GM19468 (cell line): ENCODE data around the gene RXFP1.

Experiments used
- ATAC-seq: cut with Tn5 transposase; IDR thresholded peaks from one replicate; pipeline ENCODE4 v1.9.1; 2021; ENCODE audit warnings: mild to moderate bottlenecking, moderate library complexity, moderate number of reproducible peaks; ENCODE audit not compliant: unreplicated experiment; ENCODE audit errors: extremely low read depth

Gene RXFP1

GRCh38 chr4:158521484-158522088 is at the start of gene RXFP1:
Gene RXFP1 (plus strand): TSS chr4:158521882. CDS start chr4:158521977, 95 bp downstream.
- ATAC-seq: no peak

DNA sequence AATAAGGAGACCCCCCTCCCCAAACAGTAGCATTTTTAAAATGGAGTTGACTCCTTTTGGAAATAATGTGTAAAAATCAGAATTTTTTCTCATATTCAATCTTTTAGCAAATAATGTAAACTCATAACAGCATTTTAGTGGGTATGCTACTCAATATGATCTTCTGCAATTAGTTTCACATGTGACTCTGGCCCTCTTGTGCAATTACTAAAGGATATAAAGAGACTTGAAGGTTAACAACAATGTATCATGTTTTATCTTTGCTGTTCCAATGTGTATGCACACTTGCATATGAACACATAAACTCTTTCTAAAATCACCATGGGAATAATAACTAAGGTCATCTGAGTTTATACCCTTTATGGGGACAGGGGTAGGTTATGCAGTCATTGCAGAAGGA is 39.9 kb upstream of the RXFP1 start:
- no peak for ATAC-seq

DNA sequence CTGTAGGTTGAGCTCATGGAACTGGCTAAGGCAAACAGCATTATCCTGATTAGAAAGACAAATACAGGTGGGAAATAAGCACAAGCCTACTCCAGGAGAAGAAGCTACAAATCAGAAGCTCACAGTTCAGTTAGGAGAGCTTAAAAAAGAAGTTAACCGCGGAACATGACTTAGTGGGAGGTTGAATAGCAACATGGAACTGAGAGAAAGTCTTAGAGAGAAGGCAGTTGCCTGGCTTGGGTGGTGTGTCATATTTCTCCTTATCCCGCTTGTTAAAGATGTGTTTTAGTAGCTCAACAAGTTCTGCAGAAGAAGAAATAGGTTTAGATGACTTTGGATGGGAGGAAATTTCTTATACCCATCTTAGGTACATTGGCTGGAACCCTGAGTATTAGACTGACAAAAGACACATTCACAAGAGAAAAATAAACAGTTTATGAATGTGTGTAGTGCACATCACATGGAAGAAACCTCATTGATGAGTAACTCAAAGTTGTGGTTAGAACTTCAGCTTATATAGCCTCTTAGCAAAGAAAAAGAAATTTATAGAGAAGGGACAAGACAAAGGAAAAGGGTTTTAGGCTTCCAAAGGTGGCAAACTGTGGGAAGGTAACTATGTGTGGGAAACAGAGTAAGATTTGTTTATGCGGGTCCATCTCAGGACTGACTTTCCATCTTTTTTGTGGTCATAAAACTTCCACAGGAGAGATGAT is 37.4 kb upstream of the RXFP1 start:
- no peak for ATAC-seq

DNA sequence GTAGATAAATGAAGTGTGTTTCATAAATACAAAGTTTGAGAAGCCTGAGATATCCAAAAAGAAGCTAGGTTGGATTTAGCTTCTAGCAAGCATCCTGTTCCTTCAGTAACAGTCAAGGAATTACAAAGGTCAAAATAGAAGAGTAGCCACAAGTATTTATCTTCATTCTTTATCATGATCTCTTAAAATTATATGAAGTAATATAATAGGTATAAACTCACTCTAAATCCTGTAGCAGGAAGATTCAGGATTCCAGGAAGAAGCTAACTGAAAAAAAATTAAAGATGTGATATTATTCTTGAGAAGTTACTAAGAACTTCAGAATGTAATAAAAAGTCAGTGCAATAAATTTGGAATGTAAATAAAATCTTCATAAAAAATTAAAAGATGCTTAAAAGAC is 31.1 kb upstream of the RXFP1 start:
- ATAC-seq: no peak

- ATAC-seq: no peak
Observed at GRCh38 chr4:158492391-158492790, 29.3 kb upstream of the RXFP1 start.

DNA sequence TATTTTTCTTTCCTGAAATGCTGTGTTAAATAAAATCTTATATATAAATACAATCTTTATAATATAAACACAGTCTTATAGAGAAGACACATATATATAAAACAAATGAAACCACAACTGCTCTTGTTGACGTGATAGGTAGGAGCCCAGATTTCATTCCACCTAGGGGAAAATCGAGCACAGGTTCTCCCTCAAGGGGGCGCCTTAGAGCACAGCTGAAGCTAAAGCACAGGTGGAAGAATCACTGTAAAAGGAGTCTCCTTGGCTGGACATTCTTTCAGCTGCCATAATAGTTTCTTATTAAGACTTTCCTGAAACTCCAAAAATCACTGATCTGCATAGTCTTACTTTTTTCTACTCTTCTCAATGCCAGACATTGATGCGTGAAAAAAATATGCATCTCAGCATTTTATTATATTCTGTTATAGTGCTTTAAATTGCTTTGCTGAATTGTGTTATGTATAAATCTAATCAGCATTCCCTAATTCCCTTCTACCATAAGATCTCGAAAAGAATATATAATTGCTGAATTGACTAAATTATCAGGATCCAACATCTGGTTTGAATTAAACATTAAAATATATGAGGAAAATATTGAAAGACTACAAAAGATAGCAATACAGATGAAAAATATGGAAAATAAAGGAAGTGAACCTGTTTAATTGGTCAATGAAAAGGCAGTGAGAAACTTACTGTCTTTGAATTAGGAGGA is 25.5 kb upstream of the RXFP1 start:
- ATAC-seq: no peak

DNA sequence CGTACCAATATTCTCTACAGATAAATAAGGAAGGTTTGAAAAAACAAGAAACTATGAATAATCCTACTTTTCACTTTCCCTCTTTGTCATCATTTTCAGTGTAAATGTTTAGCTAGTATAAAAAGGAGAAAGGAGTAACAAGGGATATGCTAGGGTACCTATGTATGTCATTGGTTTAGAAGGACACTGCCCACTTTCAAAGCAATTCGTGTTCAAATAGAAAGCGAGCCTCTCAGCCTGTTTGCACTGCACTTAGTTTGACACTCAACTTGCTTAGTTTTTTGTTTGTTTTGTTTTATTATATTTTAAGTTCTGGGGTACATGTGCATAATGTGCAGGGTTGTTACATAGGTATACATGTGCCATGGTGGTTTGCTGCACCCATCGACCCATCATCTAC is 21.6 kb upstream of the RXFP1 start:
- no peak for ATAC-seq

DNA sequence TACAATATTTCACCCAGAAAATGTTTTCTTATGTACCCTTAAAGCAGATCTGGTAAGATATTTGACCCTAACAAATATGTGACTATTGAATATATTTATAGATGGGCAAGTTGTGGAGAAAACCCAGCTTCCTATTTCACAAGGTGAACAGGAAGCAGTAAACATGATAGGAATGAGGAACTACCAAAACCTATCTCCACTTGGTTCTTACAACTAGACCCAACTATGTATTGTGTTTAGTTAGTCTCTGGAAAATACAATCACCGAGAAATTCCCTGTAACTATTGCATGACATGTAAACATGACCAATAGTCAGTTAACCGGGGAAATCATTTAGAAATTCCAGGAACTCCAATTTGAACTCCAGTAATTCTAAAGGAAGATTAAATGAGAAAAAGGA is 8.4 kb upstream of the RXFP1 start:
- no peak for ATAC-seq

DNA sequence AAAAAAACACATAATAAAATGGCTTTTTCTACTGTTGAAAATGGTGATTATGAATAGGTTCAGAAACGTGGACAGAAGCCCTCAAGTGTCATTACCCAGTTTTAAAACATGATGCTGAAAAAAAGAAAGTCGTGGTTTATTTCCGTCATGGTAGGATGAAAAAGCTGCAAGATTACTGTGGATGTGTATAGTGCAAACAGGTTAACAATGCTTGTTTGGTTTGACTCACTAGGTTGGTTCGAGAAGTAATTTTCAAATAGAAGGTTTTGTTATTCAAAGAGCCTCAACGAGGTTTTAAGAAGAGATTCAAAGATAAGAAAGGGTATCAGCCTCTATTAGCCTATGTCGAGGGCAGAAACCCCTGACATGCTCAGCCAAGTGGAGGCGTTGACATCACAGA is 2.5 kb upstream of the RXFP1 start:
- ATAC-seq: no peak

GRCh38 chr4:158523990-158524535 is 2.4 kb downstream of the RXFP1 start:
- ATAC-seq: no peak

DNA sequence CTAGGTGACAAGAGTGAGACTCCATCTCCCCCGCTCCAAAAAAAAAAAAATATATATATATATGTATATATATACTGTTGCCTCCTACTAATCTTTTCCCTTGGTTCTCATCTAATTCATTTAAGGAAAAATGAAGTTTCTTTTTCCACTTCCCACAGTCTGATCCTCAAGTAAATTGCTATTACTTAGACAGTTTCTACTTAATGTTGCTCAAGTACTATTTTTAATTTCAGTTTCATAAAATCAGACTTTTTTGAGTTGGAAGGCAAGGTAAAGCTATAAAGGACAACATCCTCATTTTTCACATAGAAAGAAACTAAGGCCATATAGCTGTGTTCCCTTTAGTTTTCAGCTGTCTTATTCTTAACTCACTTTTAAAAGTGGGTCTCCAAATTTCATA is 5.8 kb downstream of the RXFP1 start:
- no peak for ATAC-seq

DNA sequence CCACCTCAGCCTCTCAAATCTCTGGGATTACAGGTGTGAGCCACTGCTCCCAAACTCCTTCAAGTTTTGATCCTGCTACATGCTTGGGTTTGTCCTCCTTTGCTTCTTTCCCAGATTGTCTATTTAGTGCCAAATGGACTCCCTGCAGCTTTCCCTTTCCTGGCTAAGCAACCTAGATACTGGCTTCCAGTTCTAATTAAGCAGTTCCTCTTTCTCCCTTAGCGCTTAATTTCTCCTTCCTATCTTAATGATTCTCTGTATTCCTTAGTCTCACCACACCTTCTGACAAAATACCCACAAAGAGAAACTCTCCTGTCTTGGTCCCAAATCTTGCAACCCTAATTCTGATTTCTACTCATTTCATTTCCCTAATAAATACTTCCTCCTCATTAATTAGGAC is 7.8 kb downstream of the RXFP1 start:
- ATAC-seq: no peak

DNA sequence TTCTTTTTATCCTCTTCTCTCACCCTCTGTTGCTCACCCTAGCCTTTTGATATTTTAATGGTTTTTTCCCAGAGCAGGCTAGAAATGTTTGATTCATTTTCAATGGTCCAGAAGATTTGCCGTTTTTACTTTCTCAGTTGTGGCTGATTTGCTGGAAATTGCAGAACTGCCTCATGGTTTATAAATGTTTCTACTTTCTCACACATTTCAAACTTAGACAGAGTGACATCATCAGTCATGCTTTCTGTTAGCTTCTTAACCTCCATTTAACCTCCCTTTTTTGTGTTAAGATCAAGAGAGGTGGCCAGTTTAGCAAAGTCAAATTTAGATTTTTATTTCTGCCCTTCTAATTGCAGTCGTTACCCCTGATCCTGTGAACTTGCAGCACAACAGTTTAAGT is 8.7 kb downstream of the RXFP1 start:
- no peak for ATAC-seq

DNA sequence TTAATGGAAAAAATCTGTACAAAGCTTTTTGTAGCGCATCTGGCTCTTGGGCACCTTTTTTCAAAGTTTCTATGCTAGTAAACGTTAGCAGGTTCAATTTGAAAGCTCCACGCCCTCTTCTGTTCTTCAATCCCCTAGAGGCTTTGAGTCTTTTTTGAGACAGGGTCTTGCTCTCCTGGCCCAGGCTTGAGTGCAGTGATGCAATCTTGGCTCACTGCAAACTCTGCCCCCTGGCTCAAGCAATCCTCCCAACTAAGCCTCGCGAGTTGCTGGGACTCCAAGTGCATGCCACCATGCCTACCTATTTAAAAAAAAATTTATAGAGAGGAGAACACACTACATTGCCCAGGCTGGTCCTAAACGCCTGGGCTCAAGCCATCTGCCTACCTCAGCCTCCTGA is 9.2 kb downstream of the RXFP1 start:
- ATAC-seq: no peak

DNA sequence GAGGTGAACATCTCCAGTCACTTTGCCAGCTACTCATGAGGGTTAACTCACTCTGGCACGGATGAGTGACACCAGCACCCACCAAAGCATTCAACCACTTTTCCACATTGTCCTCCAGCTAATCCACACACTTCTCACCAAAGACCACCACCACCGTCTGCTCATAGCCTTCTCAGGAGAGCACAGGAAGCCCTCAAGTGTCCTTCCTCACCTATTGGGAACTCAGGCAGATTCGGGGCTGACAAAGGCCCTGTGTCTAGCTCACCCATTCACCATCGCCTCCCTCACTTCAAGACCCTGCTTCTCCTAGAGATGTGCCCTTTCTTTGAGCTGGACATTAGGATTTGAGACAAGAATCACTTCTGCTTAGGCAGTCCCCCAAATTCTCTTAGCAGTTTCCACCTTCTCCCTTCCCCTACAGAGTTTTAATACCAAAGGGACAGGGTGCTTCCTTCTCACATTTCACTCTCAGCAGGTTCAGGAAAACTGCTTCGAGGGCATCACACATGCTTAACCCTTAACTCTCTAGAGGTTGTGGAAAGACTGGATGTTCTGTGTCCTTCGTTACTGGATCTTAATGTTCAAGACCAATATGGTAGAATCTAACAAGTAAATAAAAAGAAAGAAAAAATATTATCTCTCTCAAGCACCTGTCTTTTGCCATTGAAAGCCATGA is 11.0 kb downstream of the RXFP1 start:
- ATAC-seq: no peak

- ATAC-seq: no peak
Observed at GRCh38 chr4:158534727-158535126, 13.0 kb downstream of the RXFP1 start.

DNA sequence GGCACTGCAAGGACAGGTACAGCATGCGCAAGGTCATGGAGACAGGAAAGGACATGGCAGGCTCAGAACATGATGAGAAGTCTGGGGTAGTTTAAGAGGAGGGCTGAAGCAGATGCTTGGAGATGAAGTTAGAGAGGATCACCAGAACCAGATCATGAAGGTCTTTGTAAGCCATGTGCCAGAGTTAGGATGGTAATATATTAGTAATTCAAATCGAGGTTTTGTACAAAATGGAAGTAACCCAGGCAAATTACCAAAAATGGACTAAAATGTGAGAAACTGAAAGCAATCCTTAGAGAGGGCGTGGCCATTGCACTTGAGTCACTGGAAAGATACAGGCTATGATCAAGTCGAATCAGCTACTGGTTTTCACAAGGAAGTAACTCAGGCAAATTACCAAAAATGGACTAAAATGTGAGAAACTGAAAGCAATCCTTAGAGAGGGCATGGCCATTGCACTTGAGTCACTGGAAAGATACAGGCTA is 13.5 kb downstream of the RXFP1 start:
- peak; percentile 51 for ATAC-seq

GRCh38 chr4:158536833-158537232 is 15.2 kb downstream of the RXFP1 start:
- ATAC-seq: no peak

DNA sequence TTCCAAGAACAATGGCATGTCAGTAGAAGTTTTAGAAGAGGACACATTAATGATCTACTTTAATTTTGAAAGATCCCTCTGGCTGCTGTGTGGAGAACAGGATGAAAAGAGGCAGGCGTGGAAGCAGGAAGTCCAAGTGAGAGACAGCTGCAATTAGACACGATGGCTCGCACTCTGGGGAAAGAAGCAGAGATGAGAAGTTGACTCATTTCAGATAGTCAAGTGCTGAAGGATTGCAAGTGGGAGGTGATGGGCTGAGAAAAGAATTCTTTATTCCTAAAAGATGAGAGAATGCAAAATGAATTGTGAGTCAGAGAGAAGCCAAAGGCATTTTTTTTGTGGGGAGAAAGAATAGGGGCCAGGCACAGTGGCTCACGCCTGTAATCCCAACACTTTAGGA is 16.5 kb downstream of the RXFP1 start:
- no peak for ATAC-seq

- ATAC-seq: no peak
Observed at GRCh38 chr4:158538911-158539310, 17.2 kb downstream of the RXFP1 start.
